ENCODE data around the gene PREB.

Gene PREB

GRCh38 chr2:27130396-27130795 lies 4.0 kb downstream of the PREB start:
- no peak overlapping the region for H3K4me3 ChIP-seq (ENCODE audit: low read length)
- no peak for TF ChIP-seq EZH2phosphoT487 (IDR thresholded peaks at IDR 0.05; ENCODE audit: borderline replicate concordance, low read length)
- TF ChIP-seq CTCF (IDR thresholded peaks at IDR 0.05; ENCODE audit: low read depth, low read length, poor library complexity, severe bottlenecking), result no peak
- H3K36me3 ChIP-seq (ENCODE audit: control insufficient read depth, low read length), result peaks cover 48% of the 10 kb centered on the region
- no peaks in the 10 kb centered on the region for H3F3A ChIP-seq (ENCODE audit: control insufficient read depth, insufficient read depth)
- no peak overlapping the region for H3K27ac ChIP-seq (ENCODE audit: low read depth, low read length)
- peaks cover 17% of the 10 kb centered on the region for H3K4me1 ChIP-seq (ENCODE audit: control insufficient read depth, low read length)
- no peaks in the 10 kb centered on the region for H3K9me2 ChIP-seq (replicated peaks; ENCODE audit: control insufficient read depth, low read length)
- no peaks in the 10 kb centered on the region for H3K27me3 ChIP-seq (ENCODE audit: control insufficient read depth, low read length)
- no peaks in the 10 kb centered on the region; the same call in 1 of the 2 replicates for H4K20me1 ChIP-seq (ENCODE audit: control insufficient read depth, insufficient read depth, low read depth, low read length)
- H3K79me2 ChIP-seq (ENCODE audit: control insufficient read depth, low read length), result peaks cover 22% of the 10 kb centered on the region
- no peaks in the 10 kb centered on the region for H3K9me3 ChIP-seq (ENCODE audit: control insufficient read depth, insufficient read depth, low read length)
- no peak overlapping the region for H3K4me2 ChIP-seq (ENCODE audit: low read length)

- no peaks in the 10 kb centered on the region for H3K9me3 ChIP-seq (ENCODE audit: control insufficient read depth, insufficient read depth, low read length)
- peaks cover 12% of the 10 kb centered on the region for H3K4me1 ChIP-seq (ENCODE audit: control insufficient read depth, low read length)
- H3K4me3 ChIP-seq (ENCODE audit: low read length), result no peak overlapping the region
- H4K20me1 ChIP-seq (ENCODE audit: control insufficient read depth, insufficient read depth, low read depth, low read length), result no peaks in the 10 kb centered on the region; the same call in 1 of the 2 replicates
- H3K79me2 ChIP-seq (ENCODE audit: control insufficient read depth, low read length), result peaks cover 17% of the 10 kb centered on the region
- TF ChIP-seq EZH2phosphoT487 (IDR thresholded peaks at IDR 0.05; ENCODE audit: borderline replicate concordance, low read length) (no peak), CTCF (IDR thresholded peaks at IDR 0.05; ENCODE audit: low read depth, low read length, poor library complexity, severe bottlenecking) (no peak)
- H3K27me3 ChIP-seq (ENCODE audit: control insufficient read depth, low read length), result peaks cover 2% of the 10 kb centered on the region; the same call in 1 of the 2 replicates
- H3K4me2 ChIP-seq (ENCODE audit: low read length), result no peak overlapping the region
- peaks cover 45% of the 10 kb centered on the region for H3K36me3 ChIP-seq (ENCODE audit: control insufficient read depth, low read length)
- H3F3A ChIP-seq (ENCODE audit: control insufficient read depth, insufficient read depth), result no peaks in the 10 kb centered on the region
- H3K9me2 ChIP-seq (replicated peaks; ENCODE audit: control insufficient read depth, low read length), result no peaks in the 10 kb centered on the region
- no peak overlapping the region for H3K27ac ChIP-seq (ENCODE audit: low read depth, low read length)
Observed at GRCh38 chr2:27128668-27129571, 5.5 kb downstream of the PREB start.

GRCh38 chr2:27127883-27128667 lies 6.4 kb downstream of the PREB start:
- H3K4me2 ChIP-seq (ENCODE audit: low read length), result no peak overlapping the region
- peaks cover 40% of the 10 kb centered on the region for H3K36me3 ChIP-seq (ENCODE audit: control insufficient read depth, low read length)
- H3K27me3 ChIP-seq (ENCODE audit: control insufficient read depth, low read length), result peaks cover 10% of the 10 kb centered on the region
- no peak overlapping the region for H3K27ac ChIP-seq (ENCODE audit: low read depth, low read length)
- H3K79me2 ChIP-seq (ENCODE audit: control insufficient read depth, low read length), result peaks cover 8% of the 10 kb centered on the region
- H4K20me1 ChIP-seq (ENCODE audit: control insufficient read depth, insufficient read depth, low read depth, low read length), result no peaks in the 10 kb centered on the region; the same call in 1 of the 2 replicates
- H3K4me1 ChIP-seq (ENCODE audit: control insufficient read depth, low read length), result peaks cover 14% of the 10 kb centered on the region
- H3K9me2 ChIP-seq (replicated peaks; ENCODE audit: control insufficient read depth, low read length), result no peaks in the 10 kb centered on the region
- no peak overlapping the region for H3K4me3 ChIP-seq (ENCODE audit: low read length)
- no peaks in the 10 kb centered on the region for H3K9me3 ChIP-seq (ENCODE audit: control insufficient read depth, insufficient read depth, low read length)
- H3F3A ChIP-seq (ENCODE audit: control insufficient read depth, insufficient read depth), result no peaks in the 10 kb centered on the region
- TF ChIP-seq EZH2phosphoT487 (IDR thresholded peaks at IDR 0.05; ENCODE audit: borderline replicate concordance, low read length) (no peak), CTCF (IDR thresholded peaks at IDR 0.05; ENCODE audit: low read depth, low read length, poor library complexity, severe bottlenecking) (no peak)
